Glutamatergic neuron (in vitro differentiated cells): Measurements from ENCODE around the gene C16orf74. TPM values are rescaled to one million over a fixed set of nuclear protein-coding genes. Genes with fewer than 3 reads are reported as not detected.
A peak's percentile ranks its signal among the peaks of the same experiment; 100 is the strongest.

Experiments used
- DNase-seq: peaks from one replicate; pipeline ENCODE4 v3.0.0; 2022
- H3K27ac Mint-ChIP-seq: one replicate; pipeline ENCODE4 v1.8.0; 2020; ENCODE audit warnings: mild to moderate bottlenecking, mixed read lengths, inconsistent platforms; ENCODE audit not compliant: unreplicated experiment
- H3K27me3 Mint-ChIP-seq: one replicate; pipeline ENCODE4 v1.8.0; 2020; ENCODE audit warnings: mild to moderate bottlenecking, moderate library complexity, mixed read lengths, inconsistent platforms; ENCODE audit not compliant: unreplicated experiment
- H3K36me3 Mint-ChIP-seq: one replicate; pipeline ENCODE4 v1.8.0; 2020; ENCODE audit warnings: mild to moderate bottlenecking, mixed read lengths, inconsistent platforms; ENCODE audit not compliant: unreplicated experiment
- H3K4me1 Mint-ChIP-seq: one replicate; pipeline ENCODE4 v1.8.0; 2020; ENCODE audit warnings: mild to moderate bottlenecking, low read depth, mixed read lengths, inconsistent platforms; ENCODE audit not compliant: unreplicated experiment
- H3K4me3 Mint-ChIP-seq: one replicate; pipeline ENCODE4 v1.8.0; 2020; ENCODE audit warnings: mild to moderate bottlenecking, mixed read lengths, inconsistent platforms; ENCODE audit not compliant: unreplicated experiment
- H3K9me3 Mint-ChIP-seq: one replicate; pipeline ENCODE4 v1.8.0; 2020; ENCODE audit warnings: mild to moderate bottlenecking, moderate library complexity, mixed read lengths, inconsistent platforms; ENCODE audit not compliant: unreplicated experiment
- CTCF ChIP-seq: fragments of 200-600 bp; sonication (generic); IDR thresholded peaks from one replicate; pipeline ENCODE4 v1.5.0; 2021; ENCODE audit not compliant: partially characterized antibody, unreplicated experiment
- total RNA-seq: library from RNA; stranded (reverse); fragmentation: NEBNext Ultra II Directional; extraction: Animal tissue kit (Norgen Biotek cat#: 25700); gene quantifications from one replicate; pipeline ENCODE4 v1.2.1, GENCODE V29; 2021; ENCODE audit not compliant: unreplicated experiment

Gene C16orf74
- total RNA-seq, 1 donor from 2014 or later = 2.6 TPM

GRCh38 chr16:85752511-85753420, 1.9 kb upstream of the C16orf74 start:
- Mint-ChIP-seq H3K4me1 (peaks cover 11% of the 10 kb centered on the region), H3K9me3 (no peaks in the 10 kb centered on the region), H3K27ac (no peak overlapping the region), H3K36me3 (no peaks in the 10 kb centered on the region), H3K27me3 (peaks cover 3% of the 10 kb centered on the region), H3K4me3 (peak overlapping the region; percentile 55)
- no peak for TF ChIP-seq CTCF
- peak; percentile 77 for DNase-seq

- peaks cover 1% of the 10 kb centered on the region for H3K27me3 Mint-ChIP-seq
- H3K4me1 Mint-ChIP-seq = peaks cover 11% of the 10 kb centered on the region
- H3K9me3 Mint-ChIP-seq = no peaks in the 10 kb centered on the region
- no peaks in the 10 kb centered on the region for H3K36me3 Mint-ChIP-seq
- no peak for TF ChIP-seq CTCF
- H3K27ac Mint-ChIP-seq = no peak overlapping the region
- no peak overlapping the region for H3K4me3 Mint-ChIP-seq
- no peak for DNase-seq
Observed at GRCh38 chr16:85751698-85752501, 1.0 kb upstream of the C16orf74 start.

- peak overlapping the region; percentile 93 for H3K4me3 Mint-ChIP-seq
- peaks cover 1% of the 10 kb centered on the region for H3K27me3 Mint-ChIP-seq
- DNase-seq = peak; percentile 74
- peaks cover 11% of the 10 kb centered on the region for H3K4me1 Mint-ChIP-seq
- TF ChIP-seq CTCF = no peak
- no peaks in the 10 kb centered on the region for H3K36me3 Mint-ChIP-seq
- H3K9me3 Mint-ChIP-seq = no peaks in the 10 kb centered on the region
- H3K27ac Mint-ChIP-seq = peak overlapping the region; percentile 48
Observed at GRCh38 chr16:85750146-85750826, 610 bp downstream of the C16orf74 start.

GRCh38 chr16:85749771-85750145, 1.1 kb downstream of the C16orf74 start:
- Mint-ChIP-seq H3K9me3 (no peaks in the 10 kb centered on the region), H3K4me1 (peaks cover 11% of the 10 kb centered on the region), H3K4me3 (peak overlapping the region; percentile 93)

More at GRCh38 chr16:85749771-85750145, 1.1 kb downstream of the C16orf74 start:
- TF ChIP-seq CTCF = no peak
- Mint-ChIP-seq H3K27ac (no peak overlapping the region), H3K36me3 (no peaks in the 10 kb centered on the region), H3K27me3 (peaks cover 1% of the 10 kb centered on the region)
- no peak for DNase-seq
